Suprapubic skin (tissue), 4 donors: ENCODE data around the gene OCRL. TPM values are rescaled to one million over a fixed set of nuclear protein-coding genes. Genes with fewer than 3 reads are reported as not detected.
"Not testable (repeated sequence)": the region's sequence is repeated elsewhere in the genome, so short reads cannot be mapped to it uniquely, and the experiment has no call there.

ENCODE experiments used
- DNase-seq, 2 donors: peaks; one replicate each; pipeline ENCODE4 v3.0.0-alpha.2; 2019; ENCODE audit warnings: low spot score in 2 of 2
- H3K27ac ChIP-seq: fragments of 200-600 bp; sonication (generic); one replicate; pipeline ENCODE4 v1.5.1; 2019
- H3K27me3 ChIP-seq: fragments of 200-600 bp; sonication (generic); one replicate; pipeline ENCODE4 v1.5.1; 2019
- H3K36me3 ChIP-seq: fragments of 200-600 bp; sonication (generic); one replicate; pipeline ENCODE4 v1.5.1; 2019
- H3K4me1 ChIP-seq: fragments of 200-600 bp; sonication (generic); one replicate; pipeline ENCODE4 v1.5.1; 2019
- H3K4me3 ChIP-seq: fragments of 200-600 bp; sonication (generic); one replicate; pipeline ENCODE4 v1.5.1; 2019; ENCODE audit warnings: mild to moderate bottlenecking
- H3K9me3 ChIP-seq: fragments of 200-600 bp; sonication (generic); one replicate; pipeline ENCODE4 v1.5.1; 2019
- CTCF ChIP-seq, 2 donors: fragments of 200-600 bp in 1 of 2; fragments of 450-650 bp in 1 of 2; sonication (generic) in 1 of 2; IDR thresholded peaks; one replicate each; pipeline ENCODE4 v1.5.1; 2016 to 2019; ENCODE audit warnings: antibody characterized with exemption in 2 of 2, mild to moderate bottlenecking in 1 of 2, moderate library complexity in 1 of 2
- EP300 ChIP-seq: sonication (generic); formaldehyde crosslinking; IDR thresholded peaks from one replicate; pipeline ENCODE4 v1.6.1; 2017; ENCODE audit warnings: antibody characterized with exemption
- POLR2A ChIP-seq, 2 donors: fragments of 450-650 bp; IDR thresholded peaks; one replicate each; pipeline ENCODE4 v1.6.1; 2017; ENCODE audit warnings: antibody characterized with exemption in 2 of 2, mild to moderate bottlenecking in 2 of 2, moderate library complexity in 2 of 2
- POLR2AphosphoS5 ChIP-seq, 3 donors: sonication (generic); formaldehyde crosslinking; IDR thresholded peaks; one replicate each; pipeline ENCODE4 v1.6.1; 2017; ENCODE audit warnings: antibody characterized with exemption in 3 of 3
- WGBS: methylation state at CpG from one replicate; pipeline ENCODE4 v1.1.5; 2018; 5-methylcytosine and 5-hydroxymethylcytosine counted together
- total RNA-seq, 4 donors: library from RNA; depleted of rRNA; stranded (reverse); fragments of >200 nt; gene quantifications; one replicate each; pipeline ENCODE4 v1.1.0, GENCODE V29; 2016

Gene OCRL
- total RNA-seq, 4 donors from 2014 or later = 15.0 to 35.4 (median 16.3) TPM

- TF ChIP-seq CTCF (IDR thresholded peaks at IDR 0.05) (no peak), POLR2AphosphoS5 (IDR thresholded peaks at IDR 0.05) (no peak), EP300 (no peak), POLR2A (IDR thresholded peaks at IDR 0.05) (no peak)
- Histone ChIP-seq H3K36me3 (no peaks in the 10 kb centered on the region), H3K4me1 (no peaks in the 10 kb centered on the region), H3K27ac (peak overlapping the region; percentile 82), H3K9me3 (no peaks in the 10 kb centered on the region), H3K27me3 (no peaks in the 10 kb centered on the region), H3K4me3 (peak overlapping the region; percentile 72)
- DNase-seq = peak in 1 of 2 donors; percentile 65
- 33% methylated on average over 9 of the region's 14 CpGs for WGBS
Measured at GRCh38 chrX:129540722-129541184, 694 bp downstream of the OCRL start.

GRCh38 chrX:129544780-129545179 lies 4.7 kb downstream of the OCRL start:
- Histone ChIP-seq H3K4me1 (no peaks in the 10 kb centered on the region), H3K36me3 (no peaks in the 10 kb centered on the region), H3K9me3 (no peaks in the 10 kb centered on the region), H3K27me3 (no peaks in the 10 kb centered on the region), H3K27ac (no peak overlapping the region), H3K4me3 (no peak overlapping the region)
- WGBS = 75% methylated on average over 2 of the region's 2 CpGs
- no peak for TF ChIP-seq POLR2AphosphoS5 (IDR thresholded peaks at IDR 0.05)
- no peak for TF ChIP-seq EP300
- TF ChIP-seq POLR2A (IDR thresholded peaks at IDR 0.05) = no peak
- TF ChIP-seq CTCF (IDR thresholded peaks at IDR 0.05) = no peak
- DNase-seq = no peak

GRCh38 chrX:129545408-129545807 lies 5.3 kb downstream of the OCRL start:
- H3K4me1 ChIP-seq = no peaks in the 10 kb centered on the region
- H3K27me3 ChIP-seq = no peaks in the 10 kb centered on the region
- whole genome bisulfite sequencing = 72% methylated on average over 1 of the region's 1 CpG
- TF ChIP-seq EP300 (no peak), POLR2AphosphoS5 (IDR thresholded peaks at IDR 0.05) (no peak), POLR2A (IDR thresholded peaks at IDR 0.05) (no peak), CTCF (IDR thresholded peaks at IDR 0.05) (no peak)
- no peaks in the 10 kb centered on the region for H3K36me3 ChIP-seq
- no peaks in the 10 kb centered on the region for H3K9me3 ChIP-seq
- DNase-seq = no peak
- H3K27ac ChIP-seq = no peak overlapping the region
- no peak overlapping the region for H3K4me3 ChIP-seq

- H3K9me3 ChIP-seq = no peaks in the 10 kb centered on the region
- 56% methylated on average over 1 of the region's 1 CpG for WGBS
- no peak overlapping the region for H3K27ac ChIP-seq
- H3K4me3 ChIP-seq = no peak overlapping the region
- no peak for TF ChIP-seq CTCF (IDR thresholded peaks at IDR 0.05)
- TF ChIP-seq EP300 = no peak
- H3K27me3 ChIP-seq = no peaks in the 10 kb centered on the region
- H3K36me3 ChIP-seq = no peaks in the 10 kb centered on the region
- no peaks in the 10 kb centered on the region for H3K4me1 ChIP-seq
- DNase-seq = no peak
Measured at GRCh38 chrX:129549124-129549523, 9.1 kb downstream of the OCRL start.

- no peaks in the 10 kb centered on the region for H3K9me3 ChIP-seq
- whole genome bisulfite sequencing = 76% methylated on average over 3 of the region's 3 CpGs
Measured at GRCh38 chrX:129553619-129554288, 13.7 kb downstream of the OCRL start.

GRCh38 chrX:129554816-129555215 lies 14.8 kb downstream of the OCRL start:
- not testable (repeated sequence) for H3K27ac ChIP-seq, H3K4me1 ChIP-seq, H3K9me3 ChIP-seq, H3K4me3 ChIP-seq, H3K27me3 ChIP-seq, DNase-seq
- WGBS = 92% methylated on average over 8 of the region's 8 CpGs
- peaks cover 16% of the 10 kb centered on the region for H3K36me3 ChIP-seq

More at GRCh38 chrX:129553619-129554288, 13.7 kb downstream of the OCRL start:
- Histone ChIP-seq H3K27me3 (no peaks in the 10 kb centered on the region), H3K4me3 (no peak overlapping the region), H3K36me3 (peaks cover 5% of the 10 kb centered on the region), H3K4me1 (no peaks in the 10 kb centered on the region), H3K27ac (no peak overlapping the region)
- no peak for DNase-seq
- no peak for TF ChIP-seq CTCF (IDR thresholded peaks at IDR 0.05)
- TF ChIP-seq POLR2AphosphoS5 (IDR thresholded peaks at IDR 0.05) = no peak
- no peak for TF ChIP-seq EP300
- no peak for TF ChIP-seq POLR2A (IDR thresholded peaks at IDR 0.05)
